HepG2 (cell line): ENCODE measurements around the gene SLC2A11. TPM values are rescaled to one million over a fixed set of nuclear protein-coding genes. Genes with fewer than 3 reads are reported as not detected.

Experiments
- ATRX ChIP-seq: sonication (generic); formaldehyde crosslinking; IDR thresholded peaks from 2 replicates; pipeline ENCODE4 v1.4.0; 2020; ENCODE audit warnings: missing genetic modification reagents, borderline replicate concordance
- ELF3 ChIP-seq: IDR thresholded peaks from 2 replicates; pipeline ENCODE4 v1.6.1; 2016; ENCODE audit warnings: missing genetic modification reagents, missing compliant biosample characterization
- FOXP4 ChIP-seq: sonication (generic); formaldehyde crosslinking; IDR thresholded peaks from 2 replicates; pipeline ENCODE4 v1.4.0; 2020; ENCODE audit warnings: missing genetic modification reagents
- GABPB1 ChIP-seq: IDR thresholded peaks from 2 replicates; pipeline ENCODE4 v1.6.1; 2016; ENCODE audit warnings: mild to moderate bottlenecking, missing genetic modification reagents, moderate library complexity, missing compliant biosample characterization
- HNRNPH1 ChIP-seq: fragments of 200-400 bp; formaldehyde crosslinking; optimal IDR thresholded peaks from 2 replicates; pipeline ENCODE3; 2017; ENCODE audit warnings: mild to moderate bottlenecking, low read depth, low read length
- HOXA3 ChIP-seq: sonication (generic); formaldehyde crosslinking; IDR thresholded peaks from 2 replicates; pipeline ENCODE4 v1.5.0; 2020; ENCODE audit warnings: missing genetic modification reagents
- IRF2 ChIP-seq: IDR thresholded peaks from 2 replicates; pipeline ENCODE4 v1.6.1; 2018; ENCODE audit warnings: missing genetic modification reagents, missing compliant biosample characterization
- NCOR1 ChIP-seq: fragments of 200-600 bp; sonication (generic); IDR thresholded peaks from 2 replicates; pipeline ENCODE4 v1.7.0; 2017; ENCODE audit warnings: antibody characterized with exemption, low read length, borderline replicate concordance
- RARA ChIP-seq: IDR thresholded peaks from 2 replicates; pipeline ENCODE4 v1.6.1; 2016; ENCODE audit warnings: missing genetic modification reagents, missing compliant biosample characterization
- REXO4 ChIP-seq: sonication (generic); formaldehyde crosslinking; IDR thresholded peaks from 2 replicates; pipeline ENCODE4 v1.8.0; 2022; ENCODE audit warnings: missing genetic modification reagents, mild to moderate bottlenecking, borderline replicate concordance
- SMAD1 ChIP-seq: sonication (generic); formaldehyde crosslinking; IDR thresholded peaks from 2 replicates; pipeline ENCODE4 v1.4.0; 2020; ENCODE audit warnings: missing genetic modification reagents, low read depth, mild to moderate bottlenecking, borderline replicate concordance
- SP2 ChIP-seq: sonication (generic); formaldehyde crosslinking; IDR thresholded peaks from 2 replicates; pipeline ENCODE4 v1.5.1; 2020; ENCODE audit warnings: mild to moderate bottlenecking, missing genetic modification reagents
- YEATS2 ChIP-seq: sonication (generic); formaldehyde crosslinking; IDR thresholded peaks from 2 replicates; pipeline ENCODE4 v1.4.0; 2020; ENCODE audit warnings: missing genetic modification reagents, borderline replicate concordance
- ZNF12 ChIP-seq: sonication (generic); formaldehyde crosslinking; IDR thresholded peaks from 2 replicates; pipeline ENCODE4 v1.5.0; 2020; ENCODE audit warnings: missing genetic modification reagents
- ZNF335 ChIP-seq: sonication (generic); formaldehyde crosslinking; IDR thresholded peaks from 2 replicates; pipeline ENCODE4 v1.4.0; 2020; ENCODE audit warnings: missing genetic modification reagents
- ZNF644 ChIP-seq: IDR thresholded peaks from 2 replicates; pipeline ENCODE4 v1.6.1; 2016; ENCODE audit warnings: low read depth
- ZNF790 ChIP-seq: sonication (generic); formaldehyde crosslinking; IDR thresholded peaks from 2 replicates; pipeline ENCODE4 v1.8.0; 2022; ENCODE audit warnings: missing genetic modification reagents, mild to moderate bottlenecking, borderline replicate concordance
- ZXDC ChIP-seq: sonication (generic); formaldehyde crosslinking; IDR thresholded peaks from 2 replicates; pipeline ENCODE4 v1.5.0; 2020; ENCODE audit warnings: mild to moderate bottlenecking, missing genetic modification reagents
- polyA plus RNA-seq, 8 experiments: library from polyadenylated mRNA; depleted of rRNA in 3 of 8; stranded (reverse) in 7 of 8; unstranded in 1 of 8; fragments of >200 nt; fragmentation: Illumina TruSeq in 4 of 8; extraction: Trizol in 4 of 8; gene quantifications; 2 replicates each; pipeline versions ENCODE4 v1.2.1 to v1.2.3, GENCODE V29; 2011 to 2016; ENCODE audit warnings: low read depth in 4 of 8, missing spikeins in 1 of 8, mixed read lengths in 1 of 8; ENCODE audit not compliant: insufficient read depth in 1 of 8
- total RNA-seq, 5 experiments: library from RNA; depleted of rRNA; stranded (reverse); fragments of >200 nt; fragmentation: Illumina TruSeq; extraction: Trizol; gene quantifications; 2 replicates each; pipeline ENCODE4 v1.2.3, GENCODE V29; 2016; ENCODE audit warnings: low read depth in 1 of 5
- TF ChIP-seq, protein P1 (sequence below): sonication (generic); formaldehyde crosslinking; conservative IDR thresholded peaks from 2 replicates; pipeline ENCODE4 v1.5.0; 2020; ENCODE audit warnings: missing genetic modification reagents
- TF ChIP-seq, protein P2 (sequence below): sonication (generic); formaldehyde crosslinking; IDR thresholded peaks from 2 replicates; pipeline ENCODE4 v1.4.0; 2020; ENCODE audit warnings: missing genetic modification reagents
- TF ChIP-seq, protein P3 (sequence below): sonication (generic); formaldehyde crosslinking; IDR thresholded peaks from 2 replicates; pipeline ENCODE4 v1.5.0; 2020; ENCODE audit warnings: missing genetic modification reagents

Gene SLC2A11
- total and polyA plus RNA-seq, 2 of the 13 experiments (the other 11 are each of a cell fraction or from before 2014, with no cell fraction given) = 15.2 to 15.4 TPM

GRCh38 chr22:23913661-23914353 is 56.1 kb downstream of the SLC2A11 start (continued):
- no peak for TF ChIP-seq ZXDC (CRISPR knock-in tag)
- TF ChIP-seq, protein P1, sequence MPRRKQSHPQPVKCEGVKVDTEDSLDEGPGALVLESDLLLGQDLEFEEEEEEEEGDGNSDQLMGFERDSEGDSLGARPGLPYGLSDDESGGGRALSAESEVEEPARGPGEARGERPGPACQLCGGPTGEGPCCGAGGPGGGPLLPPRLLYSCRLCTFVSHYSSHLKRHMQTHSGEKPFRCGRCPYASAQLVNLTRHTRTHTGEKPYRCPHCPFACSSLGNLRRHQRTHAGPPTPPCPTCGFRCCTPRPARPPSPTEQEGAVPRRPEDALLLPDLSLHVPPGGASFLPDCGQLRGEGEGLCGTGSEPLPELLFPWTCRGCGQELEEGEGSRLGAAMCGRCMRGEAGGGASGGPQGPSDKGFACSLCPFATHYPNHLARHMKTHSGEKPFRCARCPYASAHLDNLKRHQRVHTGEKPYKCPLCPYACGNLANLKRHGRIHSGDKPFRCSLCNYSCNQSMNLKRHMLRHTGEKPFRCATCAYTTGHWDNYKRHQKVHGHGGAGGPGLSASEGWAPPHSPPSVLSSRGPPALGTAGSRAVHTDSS = no peak
- peak; percentile 94 for TF ChIP-seq YEATS2
- TF ChIP-seq HNRNPH1 = no peak
- peak; percentile 77; the same call in 1 of the 2 replicates for TF ChIP-seq ELF3
- TF ChIP-seq HOXA3 (CRISPR knock-in tag) = peak; percentile 80
- peak; percentile 44; the same call in 1 of the 2 replicates for TF ChIP-seq FOXP4 (CRISPR knock-in tag)
- no peak for TF ChIP-seq REXO4 (CRISPR knock-in tag)
- TF ChIP-seq GABPB1 (CRISPR knock-in tag) = peak; percentile 91
- no peak; the same call in 1 of the 2 replicates for TF ChIP-seq SMAD1
- TF ChIP-seq ZNF790 (CRISPR knock-in tag) = no peak
- TF ChIP-seq RARA (CRISPR knock-in tag) = peak; percentile 37; the same call in 1 of the 2 replicates
- no peak for TF ChIP-seq ZNF12
- TF ChIP-seq, protein P2, sequence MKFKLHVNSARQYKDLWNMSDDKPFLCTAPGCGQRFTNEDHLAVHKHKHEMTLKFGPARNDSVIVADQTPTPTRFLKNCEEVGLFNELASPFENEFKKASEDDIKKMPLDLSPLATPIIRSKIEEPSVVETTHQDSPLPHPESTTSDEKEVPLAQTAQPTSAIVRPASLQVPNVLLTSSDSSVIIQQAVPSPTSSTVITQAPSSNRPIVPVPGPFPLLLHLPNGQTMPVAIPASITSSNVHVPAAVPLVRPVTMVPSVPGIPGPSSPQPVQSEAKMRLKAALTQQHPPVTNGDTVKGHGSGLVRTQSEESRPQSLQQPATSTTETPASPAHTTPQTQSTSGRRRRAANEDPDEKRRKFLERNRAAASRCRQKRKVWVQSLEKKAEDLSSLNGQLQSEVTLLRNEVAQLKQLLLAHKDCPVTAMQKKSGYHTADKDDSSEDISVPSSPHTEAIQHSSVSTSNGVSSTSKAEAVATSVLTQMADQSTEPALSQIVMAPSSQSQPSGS (CRISPR knock-in tag) = peak; percentile 60; the same call in 1 of the 2 replicates
- TF ChIP-seq ATRX (CRISPR knock-in tag) = no peak
- peak; percentile 80 for TF ChIP-seq SP2 (CRISPR knock-in tag)
- peak; percentile 73; the same call in 1 of the 2 replicates for TF ChIP-seq ZNF335 (CRISPR knock-in tag)
- TF ChIP-seq, protein P3, sequence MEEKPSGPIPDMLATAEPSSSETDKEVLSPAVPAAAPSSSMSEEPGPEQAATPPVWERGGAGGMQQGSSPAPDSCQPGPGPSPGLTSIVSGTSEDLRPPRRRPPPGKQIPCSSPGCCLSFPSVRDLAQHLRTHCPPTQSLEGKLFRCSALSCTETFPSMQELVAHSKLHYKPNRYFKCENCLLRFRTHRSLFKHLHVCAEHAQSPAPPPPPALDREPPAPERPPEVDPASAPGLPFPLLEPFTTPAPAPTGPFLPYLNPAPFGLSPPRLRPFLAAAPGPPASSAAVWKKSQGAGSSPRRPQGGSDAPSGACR = peak; percentile 87; the same call in 1 of the 2 replicates
- TF ChIP-seq IRF2 = peak; percentile 91; the same call in 1 of the 2 replicates
- no peak for TF ChIP-seq ZNF644 (CRISPR knock-in tag)
- peak; percentile 27; the same call in 1 of the 2 replicates for TF ChIP-seq NCOR1
